Caco-2 (cell line): ENCODE measurements around the gene CFAP46. TPM values are rescaled to one million over a fixed set of nuclear protein-coding genes. Genes with fewer than 3 reads are reported as not detected.

Experiments
- BruUV-seq: library from RNA; stranded (reverse); fragments of 400-500 nt; replicated peaks from 2 replicates; lab custom pipeline; 2021; lab: Mats Ljungman, UMichigan
- CTCF ChIA-PET: fragments of 300-600 bp; sonication (Branson Sonifier 250); formaldehyde crosslinking; loops from one replicate; lab custom pipeline; 2022; ENCODE audit warnings: antibody characterized with exemption; lab: Charles Lee
- POLR2A ChIA-PET: fragments of 300-600 bp; sonication (Branson Sonifier 250); formaldehyde crosslinking; loops from one replicate; lab custom pipeline; 2022; ENCODE audit warnings: antibody characterized with exemption; lab: Charles Lee
- DNase-seq, 2 experiments: peaks; one replicate each; pipeline versions ENCODE4 v3.0.0 to v3.0.0-alpha.2; 2020 to 2022
- H3K27me3 ChIP-seq: replicated peaks from 2 replicates; pipeline ENCODE4 v1.6.0; 2011; ENCODE audit warnings: low read length; ENCODE audit not compliant: control insufficient read depth, insufficient read depth
- H3K36me3 ChIP-seq: 2 replicates; pipeline ENCODE4 v1.5.1; 2011; ENCODE audit warnings: low read length; ENCODE audit not compliant: control insufficient read depth, insufficient read depth
- H3K4me1 ChIP-seq: fragments of 250-450 bp; sonication (Bioruptor Pico); 2 replicates; pipeline ENCODE4 v1.5.1; 2020; ENCODE audit warnings: mild to moderate bottlenecking
- H3K4me3 ChIP-seq: 2 replicates; pipeline ENCODE4 v1.5.1; 2011; ENCODE audit warnings: low read depth, mild to moderate bottlenecking, control low read depth, low read length
- H3K9me3 ChIP-seq: fragments of 250-450 bp; sonication (Bioruptor Pico); 2 replicates; pipeline ENCODE4 v1.5.1; 2020; ENCODE audit warnings: mild to moderate bottlenecking, moderate library complexity
- H3K27ac Mint-ChIP-seq: one replicate; pipeline ENCODE4 v1.8.0; 2022; ENCODE audit warnings: mixed read lengths; ENCODE audit not compliant: unreplicated experiment
- H3K27me3 Mint-ChIP-seq: one replicate; pipeline ENCODE4 v1.8.0; 2022; ENCODE audit warnings: mixed read lengths; ENCODE audit not compliant: insufficient read depth, unreplicated experiment
- H3K36me3 Mint-ChIP-seq: one replicate; pipeline ENCODE4 v1.8.0; 2022; ENCODE audit warnings: mild to moderate bottlenecking, mixed read lengths; ENCODE audit not compliant: insufficient read depth, unreplicated experiment
- H3K4me1 Mint-ChIP-seq: one replicate; pipeline ENCODE4 v1.8.0; 2022; ENCODE audit warnings: low read depth, mixed read lengths; ENCODE audit not compliant: unreplicated experiment
- H3K4me3 Mint-ChIP-seq: one replicate; pipeline ENCODE4 v1.8.0; 2022; ENCODE audit warnings: mild to moderate bottlenecking, moderate library complexity, mixed read lengths; ENCODE audit not compliant: unreplicated experiment
- H3K9me3 Mint-ChIP-seq: one replicate; pipeline ENCODE4 v1.8.0; 2022; ENCODE audit warnings: mixed read lengths; ENCODE audit not compliant: unreplicated experiment
- intact Hi-C: fragments of 100-400 bp; cut with micrococcal nuclease; formaldehyde crosslinking; loops from one replicate; pipeline ENCODE4 v1.10.0; 2022; ENCODE audit not compliant: unreplicated experiment
- total RNA-seq: library from RNA; stranded (reverse); gene quantifications from 2 replicates; pipeline ENCODE4 v1.2.3, GENCODE V29; 2022
- TF ChIP-seq, protein P1 (sequence below), 2 experiments: fragments of 200-600 bp in 1 of 2; IDR thresholded peaks; 1 replicate in 1 of 2; 2 replicates in 1 of 2; pipeline versions ENCODE4 v1.5.1 to v1.8.0; 2011 to 2022; ENCODE audit warnings: antibody characterized with exemption in 1 of 2, control low read depth in 1 of 2, inconsistent platforms in 1 of 2, low read depth in 1 of 2, low read length in 1 of 2, mild to moderate bottlenecking in 1 of 2, moderate library complexity in 1 of 2; ENCODE audit not compliant: insufficient read depth in 1 of 2, severe bottlenecking in 1 of 2, unreplicated experiment in 1 of 2

The CFAP46 gene
- total RNA-seq, 1 experiment from 2014 or later = not detected

DNA sequence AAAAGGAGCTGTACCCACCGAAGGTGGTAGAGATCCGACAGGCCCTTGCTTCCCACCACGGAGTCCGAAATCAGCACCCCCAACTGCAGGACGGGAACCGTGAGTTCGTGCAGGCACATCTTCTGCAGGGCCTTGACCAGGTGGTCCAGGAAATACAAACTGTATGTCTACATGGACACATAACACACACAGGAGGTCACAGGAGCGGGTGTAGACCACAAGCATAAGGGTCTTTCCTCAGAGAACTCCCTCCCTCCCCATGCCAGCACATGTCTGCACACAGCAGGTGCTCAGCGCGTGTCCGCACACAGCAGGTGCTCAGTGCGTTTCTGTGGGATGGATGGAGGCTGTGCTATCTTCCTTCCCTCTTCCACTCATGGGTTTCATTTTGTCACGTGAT, 69.7 kb downstream of the CFAP46 start:
- H3K27me3 ChIP-seq = no peaks in the 10 kb centered on the region; the same call in 1 of the 2 replicates
- BruUV-seq = no TSS peak
- Mint-ChIP-seq H3K36me3 (peaks cover 6% of the 10 kb centered on the region), H3K4me3 (no peak overlapping the region), H3K27me3 (peaks cover 31% of the 10 kb centered on the region), H3K4me1 (no peaks in the 10 kb centered on the region), H3K27ac (no peak overlapping the region), H3K9me3 (peaks cover 13% of the 10 kb centered on the region)
- no peak for DNase-seq
- TF ChIP-seq, protein P1, sequence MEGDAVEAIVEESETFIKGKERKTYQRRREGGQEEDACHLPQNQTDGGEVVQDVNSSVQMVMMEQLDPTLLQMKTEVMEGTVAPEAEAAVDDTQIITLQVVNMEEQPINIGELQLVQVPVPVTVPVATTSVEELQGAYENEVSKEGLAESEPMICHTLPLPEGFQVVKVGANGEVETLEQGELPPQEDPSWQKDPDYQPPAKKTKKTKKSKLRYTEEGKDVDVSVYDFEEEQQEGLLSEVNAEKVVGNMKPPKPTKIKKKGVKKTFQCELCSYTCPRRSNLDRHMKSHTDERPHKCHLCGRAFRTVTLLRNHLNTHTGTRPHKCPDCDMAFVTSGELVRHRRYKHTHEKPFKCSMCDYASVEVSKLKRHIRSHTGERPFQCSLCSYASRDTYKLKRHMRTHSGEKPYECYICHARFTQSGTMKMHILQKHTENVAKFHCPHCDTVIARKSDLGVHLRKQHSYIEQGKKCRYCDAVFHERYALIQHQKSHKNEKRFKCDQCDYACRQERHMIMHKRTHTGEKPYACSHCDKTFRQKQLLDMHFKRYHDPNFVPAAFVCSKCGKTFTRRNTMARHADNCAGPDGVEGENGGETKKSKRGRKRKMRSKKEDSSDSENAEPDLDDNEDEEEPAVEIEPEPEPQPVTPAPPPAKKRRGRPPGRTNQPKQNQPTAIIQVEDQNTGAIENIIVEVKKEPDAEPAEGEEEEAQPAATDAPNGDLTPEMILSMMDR (IDR thresholded peaks at IDR 0.05; ENCODE audit: insufficient read depth in 1 of 2, low read depth in 1 of 2, low read length in 1 of 2, severe bottlenecking in 1 of 2, unreplicated experiment in 1 of 2) = no peak
- no peaks in the 10 kb centered on the region for H3K36me3 ChIP-seq
- no peaks in the 10 kb centered on the region for H3K4me1 ChIP-seq
- ChIA-PET POLR2A (no interaction called here), CTCF (no interaction called here)
- intact Hi-C loops = no loop called here
- H3K4me3 ChIP-seq = no peak overlapping the region
- H3K9me3 ChIP-seq = no peaks in the 10 kb centered on the region

DNA sequence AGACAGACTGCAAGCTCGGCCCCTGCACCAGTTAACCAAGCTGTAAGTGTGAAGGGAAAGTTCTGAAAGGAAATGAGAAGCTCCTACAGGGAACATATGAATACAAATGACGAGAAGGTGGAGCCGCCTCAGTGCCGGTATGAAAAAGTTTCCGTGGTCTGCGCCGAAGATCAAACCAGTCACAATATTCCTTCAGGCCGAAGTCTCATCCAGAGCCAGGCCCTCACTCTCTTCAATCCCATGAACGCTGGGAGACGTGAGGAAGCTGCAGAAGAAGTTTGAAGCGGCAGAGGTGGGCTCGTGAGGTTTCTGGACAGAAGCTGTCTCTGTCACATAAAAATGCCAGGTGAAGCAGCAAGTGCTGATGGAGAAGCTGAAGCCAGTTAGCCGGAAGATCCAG, 71.9 kb downstream of the CFAP46 start:
- TF ChIP-seq, protein P1 (IDR thresholded peaks at IDR 0.05; ENCODE audit: insufficient read depth in 1 of 2, low read depth in 1 of 2, low read length in 1 of 2, severe bottlenecking in 1 of 2, unreplicated experiment in 1 of 2) = no peak
- no peaks in the 10 kb centered on the region for H3K9me3 ChIP-seq
- H3K27me3 ChIP-seq = no peaks in the 10 kb centered on the region
- Mint-ChIP-seq H3K27ac (no peak overlapping the region), H3K27me3 (peaks cover 21% of the 10 kb centered on the region), H3K4me1 (no peaks in the 10 kb centered on the region), H3K36me3 (peaks cover 6% of the 10 kb centered on the region), H3K9me3 (peaks cover 6% of the 10 kb centered on the region), H3K4me3 (no peak overlapping the region)
- ChIA-PET POLR2A (no interaction called here), CTCF (no interaction called here)
- BruUV-seq = no TSS peak
- no peak overlapping the region for H3K4me3 ChIP-seq
- H3K36me3 ChIP-seq = no peaks in the 10 kb centered on the region
- no peak for DNase-seq
- intact Hi-C loops = no loop called here
- no peaks in the 10 kb centered on the region for H3K4me1 ChIP-seq

DNA sequence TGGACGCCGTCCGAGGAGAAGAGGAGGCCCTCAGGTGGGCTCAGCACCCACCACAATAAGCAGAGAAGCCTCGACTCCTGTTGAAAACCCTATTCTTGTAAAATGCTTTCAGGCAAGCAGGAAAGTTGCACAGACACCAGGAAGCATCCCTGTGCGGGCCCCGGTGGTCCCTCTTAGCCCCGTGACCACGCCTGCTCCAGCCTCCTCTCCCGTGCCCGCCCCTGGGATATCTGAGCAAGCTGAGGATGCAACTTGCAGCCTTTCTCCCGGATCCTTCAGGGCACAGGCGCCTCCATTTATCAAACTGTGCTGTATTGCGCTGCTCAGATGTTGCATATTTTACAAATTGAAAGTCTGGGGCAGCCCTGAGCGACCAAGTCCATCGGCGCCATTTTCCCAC, 72.7 kb downstream of the CFAP46 start:
- CTCF ChIA-PET = no interaction called here
- intact Hi-C loops = no loop called here
- Mint-ChIP-seq H3K4me1 (no peaks in the 10 kb centered on the region), H3K9me3 (no peaks in the 10 kb centered on the region), H3K27me3 (peaks cover 17% of the 10 kb centered on the region), H3K27ac (no peak overlapping the region), H3K4me3 (no peak overlapping the region), H3K36me3 (peaks cover 6% of the 10 kb centered on the region)
- POLR2A ChIA-PET = no interaction called here
- no peak for DNase-seq
- Histone ChIP-seq H3K36me3 (no peaks in the 10 kb centered on the region), H3K4me3 (no peak overlapping the region), H3K27me3 (no peaks in the 10 kb centered on the region), H3K4me1 (no peaks in the 10 kb centered on the region), H3K9me3 (no peaks in the 10 kb centered on the region)
- BruUV-seq = no TSS peak
- TF ChIP-seq, protein P1 (IDR thresholded peaks at IDR 0.05; ENCODE audit: insufficient read depth in 1 of 2, low read depth in 1 of 2, low read length in 1 of 2, severe bottlenecking in 1 of 2, unreplicated experiment in 1 of 2) = no peak
